ENCODE results near the gene IL6ST.

DNA sequence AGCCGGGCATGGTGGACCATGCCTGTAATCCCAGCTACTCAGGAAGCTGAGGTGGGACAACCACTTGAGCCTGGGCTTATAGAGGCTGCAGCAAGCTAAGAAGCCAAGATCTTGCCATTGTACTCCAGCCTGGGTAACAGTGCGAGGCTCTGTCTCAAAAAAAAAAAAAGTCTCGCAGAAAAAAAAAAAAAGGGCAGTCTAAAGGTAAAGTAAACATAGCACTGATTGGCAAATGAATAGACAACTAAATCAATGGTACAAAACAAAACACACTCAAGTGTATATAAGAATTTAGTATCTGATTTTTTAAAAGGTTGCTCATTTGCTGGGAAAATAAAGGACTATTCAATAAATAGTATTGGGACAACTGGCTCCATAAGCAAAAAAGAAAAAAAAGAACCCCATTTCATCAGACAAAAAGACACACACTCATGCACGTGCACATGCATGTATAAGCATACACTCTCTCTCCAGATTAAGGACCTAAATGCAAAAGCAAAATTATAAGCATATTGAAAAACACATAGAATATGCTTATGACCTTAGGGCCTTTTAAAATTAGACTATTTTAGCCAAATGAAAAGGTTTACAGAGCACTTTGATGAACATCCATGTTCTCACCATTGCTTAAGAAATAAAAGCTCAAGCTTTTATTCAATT lies 5.7 kb downstream of the IL6ST start:
- TF ChIP-seq, protein P1, sequence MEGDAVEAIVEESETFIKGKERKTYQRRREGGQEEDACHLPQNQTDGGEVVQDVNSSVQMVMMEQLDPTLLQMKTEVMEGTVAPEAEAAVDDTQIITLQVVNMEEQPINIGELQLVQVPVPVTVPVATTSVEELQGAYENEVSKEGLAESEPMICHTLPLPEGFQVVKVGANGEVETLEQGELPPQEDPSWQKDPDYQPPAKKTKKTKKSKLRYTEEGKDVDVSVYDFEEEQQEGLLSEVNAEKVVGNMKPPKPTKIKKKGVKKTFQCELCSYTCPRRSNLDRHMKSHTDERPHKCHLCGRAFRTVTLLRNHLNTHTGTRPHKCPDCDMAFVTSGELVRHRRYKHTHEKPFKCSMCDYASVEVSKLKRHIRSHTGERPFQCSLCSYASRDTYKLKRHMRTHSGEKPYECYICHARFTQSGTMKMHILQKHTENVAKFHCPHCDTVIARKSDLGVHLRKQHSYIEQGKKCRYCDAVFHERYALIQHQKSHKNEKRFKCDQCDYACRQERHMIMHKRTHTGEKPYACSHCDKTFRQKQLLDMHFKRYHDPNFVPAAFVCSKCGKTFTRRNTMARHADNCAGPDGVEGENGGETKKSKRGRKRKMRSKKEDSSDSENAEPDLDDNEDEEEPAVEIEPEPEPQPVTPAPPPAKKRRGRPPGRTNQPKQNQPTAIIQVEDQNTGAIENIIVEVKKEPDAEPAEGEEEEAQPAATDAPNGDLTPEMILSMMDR (IDR thresholded peaks at IDR 0.05) = no peak
- no peak for TF ChIP-seq POLR2A (IDR thresholded peaks at IDR 0.05)
